ENCODE data around the gene PRTG.
"Not testable (repeated sequence)": the region's sequence is repeated elsewhere in the genome, so short reads cannot be mapped to it uniquely, and the experiment has no call there.

The PRTG gene

DNA sequence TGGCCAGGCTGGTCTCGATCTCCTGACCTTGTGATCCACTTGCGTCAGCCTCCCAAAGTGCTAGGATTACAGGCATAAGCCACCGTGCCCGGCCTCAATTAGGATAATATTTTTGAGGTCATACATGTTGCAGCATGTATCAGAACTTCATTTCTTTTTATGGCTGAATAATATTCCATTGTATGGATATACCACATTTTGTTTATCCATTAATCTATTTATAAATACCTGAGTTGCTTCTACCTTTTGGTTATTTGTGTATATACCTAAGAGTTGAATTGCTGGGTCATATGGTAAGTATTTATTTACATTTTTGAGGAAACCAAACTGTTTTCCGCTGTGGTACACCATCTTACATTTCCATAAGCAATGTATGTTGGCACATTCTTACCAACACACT lies 136.7 kb downstream of the PRTG start:
- Histone ChIP-seq H3K27me3 (ENCODE audit: insufficient read depth, poor library complexity, severe bottlenecking) (no peaks in the 10 kb centered on the region), H3K27ac (replicated peaks) (no peak overlapping the region), H3K4me3 (replicated peaks; ENCODE audit: insufficient read depth, low read length) (no peak overlapping the region)
- TF ChIP-seq GABPA (IDR thresholded peaks at IDR 0.05; ENCODE audit: low read depth): no peak
- no peak for DNase-seq (ENCODE audit: low read depth in 1 of 2, low spot score in 1 of 2)

GRCh38 chr15:55601374-55601773 lies 141.6 kb downstream of the PRTG start:
- H3K4me3 ChIP-seq (replicated peaks; ENCODE audit: insufficient read depth, low read length): no peak overlapping the region
- no peak for DNase-seq (ENCODE audit: low read depth in 1 of 2, low spot score in 1 of 2)
- no peaks in the 10 kb centered on the region for H3K27me3 ChIP-seq (ENCODE audit: insufficient read depth, poor library complexity, severe bottlenecking)
- no peak for TF ChIP-seq CTCF (IDR thresholded peaks at IDR 0.05; ENCODE audit: insufficient read depth, low read length)
- TF ChIP-seq SPI1 (IDR thresholded peaks at IDR 0.05; ENCODE audit: borderline replicate concordance, low read depth): no peak
- TF ChIP-seq GABPA (IDR thresholded peaks at IDR 0.05; ENCODE audit: low read depth): no peak
- no peak for TF ChIP-seq REST (IDR thresholded peaks at IDR 0.05; ENCODE audit: insufficient replicate concordance, low read depth)
- TF ChIP-seq POLR2AphosphoS5 (IDR thresholded peaks at IDR 0.05; ENCODE audit: low read depth): no peak
- H3K27ac ChIP-seq (replicated peaks): no peak overlapping the region

DNA sequence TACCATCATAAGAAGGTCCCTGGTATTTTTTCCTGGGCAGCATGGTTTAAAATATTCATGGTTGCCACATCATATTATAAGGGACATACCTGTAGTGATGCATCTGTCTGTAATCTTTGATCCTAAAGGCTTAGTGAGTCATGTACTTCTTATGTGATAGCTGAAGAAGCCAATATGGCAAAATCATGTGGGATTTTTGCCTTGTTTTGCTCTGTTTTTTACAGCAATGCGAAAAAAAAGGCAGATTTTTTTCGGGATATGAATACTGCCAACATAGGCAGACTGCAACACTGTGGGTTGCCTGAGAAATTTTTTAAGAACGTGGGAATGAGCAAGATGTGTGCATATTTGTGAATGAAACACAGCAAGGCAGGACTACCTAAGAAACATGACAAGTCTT lies 143.5 kb downstream of the PRTG start:
- H3K27ac ChIP-seq (replicated peaks): no peak overlapping the region
- DNase-seq (ENCODE audit: low read depth in 1 of 2, low spot score in 1 of 2): no peak
- no peak for TF ChIP-seq CTCF (IDR thresholded peaks at IDR 0.05; ENCODE audit: insufficient read depth, low read length)

DNA sequence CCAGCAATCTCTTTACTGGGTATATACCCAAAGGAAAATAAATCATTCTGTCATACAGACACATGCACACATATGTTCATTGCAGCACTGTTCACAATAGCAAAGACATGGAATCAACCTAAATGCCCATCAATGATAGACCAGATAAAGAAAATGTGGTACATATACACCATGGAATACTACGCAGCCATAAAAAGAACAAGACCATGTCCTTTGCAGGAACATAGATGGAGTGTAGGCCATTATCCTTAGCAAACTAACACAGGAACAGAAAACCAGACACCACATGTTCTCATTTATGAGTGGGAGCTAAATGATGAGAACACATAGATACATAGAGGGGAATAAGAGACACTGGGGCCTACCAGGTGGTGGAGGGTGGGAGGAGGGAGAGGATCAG lies 149.9 kb downstream of the PRTG start:
- H3K27me3 ChIP-seq (ENCODE audit: insufficient read depth, poor library complexity, severe bottlenecking): peaks cover 17% of the 10 kb centered on the region
- not testable (repeated sequence) for H3K4me3 ChIP-seq (replicated peaks; ENCODE audit: insufficient read depth, low read length); DNase-seq (ENCODE audit: low read depth in 1 of 2, low spot score in 1 of 2); H3K27ac ChIP-seq (replicated peaks)

More for the DNA sequence above, 143.5 kb downstream of the PRTG start:
- H3K27me3 ChIP-seq (ENCODE audit: insufficient read depth, poor library complexity, severe bottlenecking): no peaks in the 10 kb centered on the region
- no peak overlapping the region for H3K4me3 ChIP-seq (replicated peaks; ENCODE audit: insufficient read depth, low read length)

DNA sequence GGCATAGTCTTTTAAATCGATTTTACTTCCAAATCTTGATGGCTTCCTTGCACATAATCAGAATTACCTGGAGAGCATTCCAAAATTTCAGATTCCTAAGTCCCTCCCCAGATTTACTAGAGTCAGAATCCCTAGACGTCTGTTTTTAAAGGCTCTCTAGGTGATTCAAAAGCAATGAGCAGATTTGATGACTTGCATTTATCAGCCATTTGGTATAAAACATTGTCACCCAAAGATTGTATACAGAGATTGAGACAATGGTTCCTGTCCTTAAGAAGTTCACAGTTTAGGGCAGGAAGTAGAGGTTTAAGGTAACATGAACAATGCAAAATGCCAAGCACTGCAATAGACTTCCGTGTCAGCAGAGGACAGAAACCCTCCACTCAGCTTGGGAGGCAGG lies 152.2 kb downstream of the PRTG start:
- DNase-seq (ENCODE audit: low read depth in 1 of 2, low spot score in 1 of 2): no peak
- Histone ChIP-seq H3K27me3 (ENCODE audit: insufficient read depth, poor library complexity, severe bottlenecking) (peaks cover 34% of the 10 kb centered on the region), H3K4me3 (replicated peaks; ENCODE audit: insufficient read depth, low read length) (no peak overlapping the region), H3K27ac (replicated peaks) (no peak overlapping the region)
- TF ChIP-seq POLR2AphosphoS5 (IDR thresholded peaks at IDR 0.05; ENCODE audit: low read depth) (no peak), SPI1 (IDR thresholded peaks at IDR 0.05; ENCODE audit: borderline replicate concordance, low read depth) (no peak), REST (IDR thresholded peaks at IDR 0.05; ENCODE audit: insufficient replicate concordance, low read depth) (no peak), GABPA (IDR thresholded peaks at IDR 0.05; ENCODE audit: low read depth) (no peak), CTCF (IDR thresholded peaks at IDR 0.05; ENCODE audit: insufficient read depth, low read length) (no peak)
